HepG2 (cell line): ENCODE results near the gene GPATCH3. TPM values are rescaled to one million over a fixed set of nuclear protein-coding genes. Genes with fewer than 3 reads are reported as not detected.

Source experiments
- ATRX ChIP-seq: sonication (generic); formaldehyde crosslinking; IDR thresholded peaks from 2 replicates; pipeline ENCODE4 v1.4.0; 2020; ENCODE audit warnings: missing genetic modification reagents, borderline replicate concordance
- BORCS8-MEF2B ChIP-seq: sonication (generic); formaldehyde crosslinking; IDR thresholded peaks from 2 replicates; pipeline ENCODE4 v1.8.0; 2022; ENCODE audit warnings: mild to moderate bottlenecking, missing genetic modification reagents
- KDM2A ChIP-seq: sonication (generic); formaldehyde crosslinking; IDR thresholded peaks from 2 replicates; pipeline ENCODE4 v1.4.0; 2020; ENCODE audit warnings: low read depth, missing genetic modification reagents, borderline replicate concordance
- KDM5B ChIP-seq: sonication (generic); formaldehyde crosslinking; IDR thresholded peaks from 2 replicates; pipeline ENCODE4 v1.4.0; 2020; ENCODE audit warnings: missing genetic modification reagents, mild to moderate bottlenecking, borderline replicate concordance
- KIAA2018 ChIP-seq: sonication (generic); formaldehyde crosslinking; IDR thresholded peaks from 2 replicates; pipeline ENCODE4 v1.5.0; 2020; ENCODE audit warnings: mild to moderate bottlenecking, missing genetic modification reagents, borderline replicate concordance
- PHB2 ChIP-seq: fragments of 450-650 bp; IDR thresholded peaks from 2 replicates; pipeline ENCODE4 v1.6.1; 2018; ENCODE audit not compliant: partially characterized antibody
- PHF21A ChIP-seq: sonication (generic); formaldehyde crosslinking; IDR thresholded peaks from 2 replicates; pipeline ENCODE4 v1.5.0; 2020; ENCODE audit warnings: mild to moderate bottlenecking, missing genetic modification reagents
- RBM22 ChIP-seq: fragments of 200-400 bp; formaldehyde crosslinking; optimal IDR thresholded peaks from 2 replicates; pipeline ENCODE3; 2017; ENCODE audit warnings: mild to moderate bottlenecking, low read length, moderate library complexity
- TCF12 ChIP-seq, 2 experiments: fragments of 450-650 bp in 1 of 2; sonication (generic) in 1 of 2; formaldehyde crosslinking in 1 of 2; IDR thresholded peaks; 2 replicates each; pipeline versions ENCODE4 v1.6.1 to v1.8.0; 2017 to 2022; ENCODE audit warnings: antibody characterized with exemption in 1 of 2, mild to moderate bottlenecking in 1 of 2, missing genetic modification reagents in 1 of 2, moderate library complexity in 1 of 2
- TOPORS ChIP-seq: sonication (generic); formaldehyde crosslinking; IDR thresholded peaks from 2 replicates; pipeline ENCODE4 v1.8.0; 2023; ENCODE audit warnings: mild to moderate bottlenecking, missing genetic modification reagents
- ZNF30 ChIP-seq: sonication (generic); formaldehyde crosslinking; IDR thresholded peaks from 2 replicates; pipeline ENCODE4 v1.5.0; 2020; ENCODE audit warnings: mild to moderate bottlenecking, missing genetic modification reagents
- ZNF382 ChIP-seq: sonication (generic); formaldehyde crosslinking; IDR thresholded peaks from 2 replicates; pipeline ENCODE4 v1.5.0; 2020; ENCODE audit warnings: missing genetic modification reagents, mild to moderate bottlenecking, borderline replicate concordance
- ZNF556 ChIP-seq: sonication (generic); formaldehyde crosslinking; IDR thresholded peaks from 2 replicates; pipeline ENCODE4 v1.4.0; 2020; ENCODE audit warnings: mild to moderate bottlenecking, missing genetic modification reagents, borderline replicate concordance
- ZNF629 ChIP-seq: sonication (generic); formaldehyde crosslinking; conservative IDR thresholded peaks from 2 replicates; pipeline ENCODE4 v1.5.0; 2020; ENCODE audit warnings: missing genetic modification reagents
- ZNF7 ChIP-seq: IDR thresholded peaks from 2 replicates; pipeline ENCODE4 v1.6.1; 2016; ENCODE audit warnings: missing biosample characterization, missing genetic modification reagents
- ZNF841 ChIP-seq: sonication (generic); formaldehyde crosslinking; IDR thresholded peaks from 2 replicates; pipeline ENCODE4 v1.8.1; 2023; ENCODE audit warnings: missing genetic modification reagents, borderline replicate concordance
- ZNF883 ChIP-seq: sonication (generic); formaldehyde crosslinking; IDR thresholded peaks from 2 replicates; pipeline ENCODE4 v1.5.1; 2020; ENCODE audit warnings: mild to moderate bottlenecking, missing genetic modification reagents; ENCODE audit errors: not compliant biosample characterization
- ZZZ3 ChIP-seq: sonication (generic); formaldehyde crosslinking; IDR thresholded peaks from 2 replicates; pipeline ENCODE4 v1.4.0; 2020; ENCODE audit warnings: missing genetic modification reagents, mild to moderate bottlenecking, borderline replicate concordance
- polyA plus RNA-seq, 8 experiments: library from polyadenylated mRNA; depleted of rRNA in 3 of 8; stranded (reverse) in 7 of 8; unstranded in 1 of 8; fragments of >200 nt; fragmentation: Illumina TruSeq in 4 of 8; extraction: Trizol in 4 of 8; gene quantifications; 2 replicates each; pipeline versions ENCODE4 v1.2.1 to v1.2.3, GENCODE V29; 2011 to 2016; ENCODE audit warnings: low read depth in 4 of 8, missing spikeins in 1 of 8, mixed read lengths in 1 of 8; ENCODE audit not compliant: insufficient read depth in 1 of 8
- total RNA-seq, 5 experiments: library from RNA; depleted of rRNA; stranded (reverse); fragments of >200 nt; fragmentation: Illumina TruSeq; extraction: Trizol; gene quantifications; 2 replicates each; pipeline ENCODE4 v1.2.3, GENCODE V29; 2016; ENCODE audit warnings: low read depth in 1 of 5
- TF ChIP-seq, protein P1 (sequence below): sonication (generic); formaldehyde crosslinking; IDR thresholded peaks from 2 replicates; pipeline ENCODE4 v1.4.0; 2020; ENCODE audit warnings: missing genetic modification reagents

Gene GPATCH3
- total and polyA plus RNA-seq, 2 of the 13 experiments (the other 11 are each of a cell fraction or from before 2014, with no cell fraction given) = 8.3 to 11.0 TPM

DNA sequence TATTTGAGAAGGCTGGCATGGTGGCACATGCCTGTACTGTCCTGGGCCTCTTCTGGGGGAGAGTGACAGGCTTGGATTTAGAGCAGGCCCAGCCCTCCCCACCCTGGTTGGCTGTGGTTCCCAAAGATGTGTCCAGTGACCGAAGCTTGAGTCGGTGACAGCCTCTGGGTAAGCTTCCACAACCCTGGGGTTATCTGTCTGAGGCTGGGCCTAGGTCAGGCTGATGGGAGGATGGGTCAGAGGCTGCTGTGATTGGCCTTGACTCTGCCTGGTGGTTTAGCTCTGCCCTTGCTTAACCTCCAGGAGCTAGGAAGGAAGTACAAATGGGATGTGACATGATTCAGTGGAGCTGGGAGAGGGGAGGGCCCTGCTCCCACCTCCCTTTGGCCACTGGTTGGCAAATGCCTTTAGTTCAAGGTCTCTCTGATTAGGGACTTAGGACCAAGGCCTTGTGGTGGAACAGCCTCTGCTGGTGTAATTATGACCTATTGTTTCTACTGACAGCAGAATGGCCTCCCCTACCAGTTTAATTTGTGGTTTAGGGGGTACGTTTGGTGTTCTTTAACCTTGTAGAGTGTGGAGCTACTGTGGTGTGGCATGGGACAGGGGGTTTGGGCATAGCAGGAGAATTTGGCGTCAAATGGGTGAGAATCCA lies 37.9 kb upstream of the GPATCH3 start (continued):
- no peak for TF ChIP-seq ZNF841
- TF ChIP-seq ZNF883 = no peak
- TF ChIP-seq KDM5B (CRISPR knock-in tag) = no peak
- TF ChIP-seq ZNF7 (CRISPR knock-in tag) = no peak
- no peak for TF ChIP-seq ZNF629
- no peak for TF ChIP-seq ATRX
- peak; percentile 97 for TF ChIP-seq PHF21A (CRISPR knock-in tag)
- TF ChIP-seq TOPORS (CRISPR knock-in tag) = peak; percentile 81
- TF ChIP-seq KDM2A (CRISPR knock-in tag) = no peak; the same call in 1 of the 2 replicates
- TF ChIP-seq RBM22 = peak; percentile 50
- TF ChIP-seq PHB2 = no peak
- peak; percentile 71 for TF ChIP-seq BORCS8-MEF2B (CRISPR knock-in tag)
- TF ChIP-seq, protein P1, sequence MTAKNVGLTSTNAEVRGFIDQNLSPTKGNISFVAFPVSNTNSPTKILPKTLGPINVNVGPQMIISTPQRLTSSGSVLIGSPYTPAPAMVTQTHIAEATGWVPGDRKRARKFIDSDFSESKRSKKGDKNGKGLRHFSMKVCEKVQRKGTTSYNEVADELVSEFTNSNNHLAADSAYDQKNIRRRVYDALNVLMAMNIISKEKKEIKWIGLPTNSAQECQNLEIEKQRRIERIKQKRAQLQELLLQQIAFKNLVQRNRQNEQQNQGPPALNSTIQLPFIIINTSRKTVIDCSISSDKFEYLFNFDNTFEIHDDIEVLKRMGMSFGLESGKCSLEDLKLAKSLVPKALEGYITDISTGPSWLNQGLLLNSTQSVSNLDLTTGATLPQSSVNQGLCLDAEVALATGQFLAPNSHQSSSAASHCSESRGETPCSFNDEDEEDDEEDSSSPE = no peak; the same call in none of the 2 replicates
- peak; percentile 84; the same call in 1 of the 2 replicates for TF ChIP-seq ZNF556
- TF ChIP-seq ZZZ3 = no peak; the same call in 1 of the 2 replicates
- no peak for TF ChIP-seq ZNF30 (CRISPR knock-in tag)
- TF ChIP-seq TCF12 (IDR thresholded peaks at IDR 0.05) = no peak
- peak; percentile 76; the same call in 1 of the 2 replicates for TF ChIP-seq TCF12 (CRISPR knock-in tag; IDR thresholded peaks at IDR 0.05)
- no peak for TF ChIP-seq KIAA2018 (CRISPR knock-in tag)
- TF ChIP-seq ZNF382 = no peak
